ENCODE data around the gene ZNF30.
"Not testable (repeated sequence)": the region's sequence is repeated elsewhere in the genome, so short reads cannot be mapped to it uniquely, and the experiment has no call there.

ZNF30 gene

DNA sequence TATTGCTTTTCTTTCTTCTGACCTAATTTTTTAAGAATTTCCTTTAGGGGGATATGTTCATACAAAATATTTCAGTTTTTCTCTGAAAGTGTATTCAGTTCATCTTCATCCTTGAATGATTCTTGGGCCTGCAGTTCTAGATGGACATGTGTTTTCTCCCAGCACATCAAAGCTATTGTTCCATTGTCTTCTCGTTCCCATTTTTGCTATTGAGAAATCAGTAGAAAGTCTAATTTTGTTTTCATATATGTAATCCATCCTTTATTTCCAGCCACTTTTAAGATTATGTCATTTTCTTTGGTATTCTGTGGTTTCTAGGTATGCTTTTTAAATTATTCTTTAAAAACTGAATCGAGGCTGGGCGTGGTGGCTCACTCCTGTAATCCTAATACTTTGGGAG, 57.6 kb downstream of the ZNF30 start:
- in situ Hi-C loops (cut with MboI; ENCODE audit: low sequenced_read_pairs), result no loop called here

DNA sequence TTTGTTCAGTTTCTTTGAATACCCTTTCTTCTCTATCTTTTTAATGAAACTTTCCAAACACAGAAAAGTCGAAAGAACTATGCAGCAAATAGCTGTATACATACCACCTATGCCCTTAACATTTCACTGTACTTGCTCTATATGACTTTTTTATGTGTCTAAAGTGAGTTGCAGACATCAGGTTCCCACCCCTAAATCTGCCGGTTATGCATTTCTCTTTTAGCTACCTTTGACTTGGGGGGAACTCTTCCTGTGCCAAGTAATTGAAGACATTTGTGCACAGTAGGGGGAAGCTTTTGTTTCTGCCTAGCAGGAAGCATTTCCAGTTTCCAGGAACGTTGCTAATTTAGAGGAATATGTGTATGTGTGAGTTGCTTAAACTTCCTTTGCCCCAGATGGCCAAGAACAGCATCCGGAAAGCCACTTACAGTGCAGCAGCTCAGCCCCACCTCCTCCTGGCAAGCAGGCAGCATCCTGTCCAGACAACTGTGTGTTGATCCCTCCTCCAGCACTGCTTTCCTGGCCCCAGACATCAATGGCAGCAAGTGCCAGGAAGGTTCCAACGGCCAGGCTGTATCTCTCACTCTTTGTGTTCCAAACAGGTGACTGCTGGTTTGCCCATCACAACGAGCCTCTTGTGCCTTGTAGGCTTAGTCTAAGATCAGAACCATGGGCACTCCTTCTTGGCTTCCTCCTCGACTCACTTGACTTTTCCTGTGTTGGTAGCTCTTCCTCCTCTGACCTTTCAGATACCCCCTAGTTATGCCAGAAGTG, 58.7 kb downstream of the ZNF30 start:
- in situ Hi-C loops (cut with MboI; ENCODE audit: low sequenced_read_pairs), result no loop called here

DNA sequence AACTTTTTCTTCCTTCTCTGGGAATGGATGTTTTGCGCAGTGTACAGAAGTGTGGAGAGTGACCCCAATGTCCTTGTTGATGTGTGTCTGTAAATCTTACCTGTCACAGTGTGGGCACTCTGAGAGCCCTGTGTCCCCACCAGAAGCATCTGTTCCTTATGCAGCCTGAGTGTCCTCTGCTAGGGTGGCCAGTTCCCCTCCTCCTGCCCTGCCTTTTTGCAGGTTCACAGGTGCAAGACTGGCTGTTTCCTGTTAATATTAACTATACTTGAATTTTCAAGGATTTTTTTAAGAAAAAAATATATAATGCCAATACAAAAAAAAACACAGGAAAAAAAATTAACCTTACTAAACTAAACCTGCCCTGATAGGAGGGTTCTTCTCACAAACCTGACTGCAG, 61.4 kb downstream of the ZNF30 start:
- in situ Hi-C loops (cut with MboI; ENCODE audit: low sequenced_read_pairs), result no loop called here

DNA sequence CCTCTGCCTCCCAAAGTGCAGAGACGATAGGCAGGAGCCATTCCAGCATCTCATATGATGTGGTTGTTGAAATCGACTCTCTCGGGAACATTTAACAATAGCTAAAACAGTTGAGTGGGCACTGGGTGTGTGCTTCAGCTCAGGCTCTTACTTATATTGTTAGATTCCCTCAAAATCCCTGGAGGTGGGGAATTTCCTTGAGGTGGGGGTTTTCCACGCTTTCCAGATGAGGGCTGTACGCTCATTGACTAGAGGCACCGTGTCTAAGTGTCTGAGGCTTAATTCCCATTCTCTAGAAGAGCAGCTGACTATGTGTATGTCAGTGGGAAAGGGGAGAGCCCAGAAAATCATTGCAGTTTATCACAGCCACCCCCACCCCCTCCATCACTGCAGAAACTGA, 62.6 kb downstream of the ZNF30 start:
- in situ Hi-C loops (cut with MboI; ENCODE audit: low sequenced_read_pairs), result no loop called here

DNA sequence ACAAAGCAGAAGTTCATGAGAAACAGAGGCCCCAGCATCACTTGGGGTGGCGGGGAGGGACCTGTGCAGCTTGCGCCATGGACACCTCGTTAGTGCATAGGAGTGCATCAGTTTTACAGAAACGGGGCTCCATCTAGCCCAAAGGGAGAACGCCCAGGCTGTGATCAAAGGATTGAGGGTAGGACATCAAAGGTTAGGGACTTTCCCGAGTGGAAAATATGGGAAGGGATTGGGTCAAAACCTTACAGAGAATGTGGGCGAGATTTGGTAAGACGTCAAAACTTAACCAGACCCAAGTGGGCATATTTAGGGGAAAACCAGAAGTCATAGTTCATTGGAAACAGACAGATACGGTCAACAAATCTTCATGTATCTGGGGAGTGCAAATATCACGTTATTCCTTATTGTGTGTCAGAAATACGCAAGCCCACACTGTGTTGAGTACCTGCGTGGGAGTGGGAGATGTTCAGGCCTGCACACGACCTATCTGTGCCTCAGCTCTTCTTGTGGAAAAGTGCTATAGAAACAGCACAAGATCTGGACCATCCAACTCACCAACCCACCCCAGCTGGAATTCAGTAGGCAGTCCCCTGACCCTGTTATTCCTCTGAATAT, 64.0 kb downstream of the ZNF30 start:
- in situ Hi-C loops (cut with MboI; ENCODE audit: low sequenced_read_pairs), result no loop called here

DNA sequence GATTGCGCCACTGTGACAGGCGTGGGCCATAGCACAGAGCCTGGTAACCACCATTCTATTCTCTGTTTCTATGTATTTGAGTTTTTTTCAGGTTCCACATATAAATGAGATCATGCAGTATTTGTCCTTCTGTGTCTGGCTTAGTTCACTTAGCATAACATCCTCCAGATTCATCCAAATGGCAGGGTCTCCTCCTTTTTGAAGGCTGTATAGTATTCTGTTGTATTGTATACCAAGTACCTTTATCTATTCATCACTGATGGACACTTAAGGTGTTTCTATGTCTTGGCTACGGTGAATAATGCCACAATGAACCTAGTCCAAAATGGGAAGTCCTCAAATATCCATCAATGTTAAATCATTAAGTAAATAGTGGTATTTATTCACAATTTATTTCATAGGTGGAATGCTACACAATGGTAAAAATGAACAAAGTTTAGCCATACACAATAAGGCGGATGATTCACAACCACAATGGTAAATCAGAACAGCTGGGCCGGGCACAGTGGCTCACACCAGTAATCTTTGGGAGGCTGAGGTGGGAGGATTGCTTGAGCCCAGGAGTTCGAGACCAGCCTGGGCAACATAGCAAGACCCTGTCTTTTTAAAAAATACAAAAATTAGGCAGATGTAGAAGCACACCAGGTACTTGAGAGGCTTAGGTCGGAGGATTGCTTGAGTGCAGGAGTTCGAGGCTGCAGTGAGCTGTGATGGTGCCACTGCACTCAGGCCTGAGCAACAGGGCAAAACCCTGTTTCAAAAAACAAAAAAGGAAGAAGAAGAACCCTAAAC, 65.0 kb downstream of the ZNF30 start:
- in situ Hi-C loops (cut with MboI; ENCODE audit: low sequenced_read_pairs), result no loop called here

DNA sequence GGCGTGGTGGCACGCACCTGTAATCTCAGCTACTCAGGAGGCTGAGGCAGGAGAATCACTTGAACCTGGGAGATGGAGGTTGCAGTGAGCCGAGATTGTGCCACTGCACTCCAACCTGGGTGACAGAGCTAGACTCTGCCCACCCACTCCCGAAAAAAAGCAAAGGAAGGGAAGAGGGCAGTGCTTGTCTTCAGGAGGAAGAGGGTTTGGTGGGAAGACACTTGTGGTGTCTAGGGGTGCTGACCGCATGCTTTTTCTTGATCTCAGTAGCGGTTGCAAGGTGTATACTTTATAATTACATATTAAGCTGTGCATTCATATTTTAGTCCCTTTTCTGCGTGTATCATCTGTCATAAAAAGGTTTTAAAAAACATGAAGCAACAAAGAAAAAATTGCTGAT, 65.9 kb downstream of the ZNF30 start:
- in situ Hi-C loops (cut with MboI; ENCODE audit: low sequenced_read_pairs), result not testable (repeated sequence)

DNA sequence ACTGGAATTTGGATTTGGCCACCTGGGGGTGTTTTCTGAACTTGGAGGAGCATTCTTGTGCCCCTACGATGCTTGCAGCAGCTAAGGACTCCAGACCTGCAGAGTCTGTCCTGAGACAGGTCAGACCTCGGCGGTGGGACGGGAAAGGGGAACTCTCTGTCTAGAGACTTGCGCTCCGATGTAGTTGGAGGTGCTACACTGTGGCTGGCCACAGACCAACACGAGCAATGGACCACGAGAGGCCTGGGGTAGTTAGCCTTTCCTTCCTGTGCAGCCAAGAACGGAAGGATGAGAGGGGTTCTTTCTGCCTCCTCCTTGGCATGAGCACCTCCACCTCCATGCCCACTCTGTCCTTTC, 67.6 kb downstream of the ZNF30 start:
- in situ Hi-C loops (cut with MboI; ENCODE audit: low sequenced_read_pairs), result no loop called here
